ENCODE data around the gene JPH4.
"Not testable (repeated sequence)": the region's sequence is repeated elsewhere in the genome, so short reads cannot be mapped to it uniquely, and the experiment has no call there.

JPH4 gene

GRCh38 chr14:23578560-23579310, at the start of gene JPH4:
TSS of gene JPH4 (minus strand) at chr14:23578790. CDS start at chr14:23577453, 1,337 bp downstream.
- DNase-seq (ENCODE audit: low read depth in 2 of 2): no peak

DNA sequence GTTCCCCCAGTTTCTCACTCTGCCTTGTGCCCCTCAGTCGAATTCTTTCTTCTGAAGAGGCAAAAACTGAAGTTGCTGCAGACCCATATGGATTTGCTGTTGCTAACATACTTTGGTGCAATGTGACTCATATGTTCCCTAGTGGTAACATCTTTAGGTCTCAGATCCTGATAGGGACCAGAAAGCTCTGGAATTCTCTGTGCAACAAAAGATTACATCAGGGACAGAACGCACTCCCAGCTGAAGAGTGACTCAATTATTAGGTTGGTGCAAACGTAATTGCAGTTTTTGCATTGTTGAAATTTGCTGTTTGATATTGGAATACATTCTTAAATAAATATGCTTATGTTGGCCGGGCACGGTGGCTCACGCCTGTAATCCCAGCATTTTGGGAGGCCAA, 49.4 kb upstream of the JPH4 start:
- no peak for DNase-seq (ENCODE audit: low read depth in 2 of 2)

GRCh38 chr14:23626946-23627345, 48.4 kb upstream of the JPH4 start:
- no peak for DNase-seq (ENCODE audit: low read depth in 2 of 2)

DNA sequence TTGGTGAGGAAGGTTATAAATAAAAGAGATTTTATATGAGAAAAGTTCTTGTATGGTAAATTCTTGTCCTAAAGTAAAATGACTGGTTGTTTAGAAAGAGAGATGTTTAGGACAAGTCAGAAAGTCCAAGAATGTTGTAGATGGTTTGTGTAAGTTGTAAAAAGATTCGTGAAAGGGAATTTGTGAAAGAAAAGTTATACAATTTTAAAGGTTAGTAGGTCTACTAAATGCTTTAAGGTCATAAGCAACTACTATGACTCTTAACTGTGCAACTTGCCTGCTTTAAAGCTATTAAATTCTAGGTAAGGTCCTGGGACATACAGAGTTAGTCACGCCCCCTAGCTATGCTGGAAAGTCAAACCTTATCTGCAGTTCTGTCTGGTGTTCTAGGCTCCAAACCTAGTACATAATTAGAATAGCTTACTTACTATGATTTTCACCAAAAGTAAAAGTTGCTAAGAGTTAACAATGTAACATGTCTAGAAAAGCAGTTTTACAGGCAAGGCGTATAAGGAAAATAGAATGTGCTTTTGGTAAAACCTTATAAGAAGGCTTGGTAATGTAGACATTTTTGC, 46.3 kb upstream of the JPH4 start:
- no peak for DNase-seq (ENCODE audit: low read depth in 2 of 2)

DNA sequence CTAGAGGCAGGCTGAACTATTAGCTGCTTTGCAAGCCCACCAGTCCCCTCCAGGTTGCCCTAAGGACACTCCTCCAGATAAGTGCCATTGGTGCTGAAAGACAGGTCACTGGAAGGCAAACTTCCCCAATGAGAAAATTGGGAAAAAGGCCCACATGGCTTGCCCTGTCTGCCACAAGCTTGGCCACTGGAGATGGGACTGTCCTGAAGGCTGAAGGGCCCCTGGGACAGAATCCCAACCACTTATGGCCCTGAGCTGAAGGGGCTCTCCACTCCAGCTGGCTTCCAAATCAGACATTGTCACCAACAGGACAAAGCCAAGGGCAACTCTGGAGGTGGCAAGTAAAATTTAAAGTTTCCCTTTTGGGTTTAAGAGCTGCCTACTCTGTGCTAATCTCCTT, 45.4 kb upstream of the JPH4 start:
- no peak for DNase-seq (ENCODE audit: low read depth in 2 of 2)

DNA sequence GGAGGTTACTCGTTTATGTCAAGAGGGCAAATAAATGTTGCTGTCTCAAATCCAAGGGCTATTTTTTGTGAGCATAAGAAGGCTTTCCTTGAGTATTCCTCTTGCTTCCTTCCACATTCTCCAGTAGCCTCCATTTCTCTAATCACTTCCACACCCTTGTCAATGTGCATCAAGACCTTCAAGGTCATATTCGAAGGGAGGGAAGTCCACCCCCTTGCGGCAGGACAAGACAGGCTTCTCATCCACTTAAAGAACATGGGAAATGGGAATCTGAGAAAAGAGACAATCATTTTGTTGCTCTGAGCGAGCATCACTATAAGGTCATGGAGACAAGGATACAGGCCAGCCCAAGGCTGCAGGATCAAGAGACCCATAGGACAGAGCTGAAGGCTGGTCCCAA, 44.4 kb upstream of the JPH4 start:
- DNase-seq (ENCODE audit: low read depth in 2 of 2): no peak

GRCh38 chr14:23621932-23622730, 43.5 kb upstream of the JPH4 start:
- no peak for DNase-seq (ENCODE audit: low read depth in 2 of 2)

DNA sequence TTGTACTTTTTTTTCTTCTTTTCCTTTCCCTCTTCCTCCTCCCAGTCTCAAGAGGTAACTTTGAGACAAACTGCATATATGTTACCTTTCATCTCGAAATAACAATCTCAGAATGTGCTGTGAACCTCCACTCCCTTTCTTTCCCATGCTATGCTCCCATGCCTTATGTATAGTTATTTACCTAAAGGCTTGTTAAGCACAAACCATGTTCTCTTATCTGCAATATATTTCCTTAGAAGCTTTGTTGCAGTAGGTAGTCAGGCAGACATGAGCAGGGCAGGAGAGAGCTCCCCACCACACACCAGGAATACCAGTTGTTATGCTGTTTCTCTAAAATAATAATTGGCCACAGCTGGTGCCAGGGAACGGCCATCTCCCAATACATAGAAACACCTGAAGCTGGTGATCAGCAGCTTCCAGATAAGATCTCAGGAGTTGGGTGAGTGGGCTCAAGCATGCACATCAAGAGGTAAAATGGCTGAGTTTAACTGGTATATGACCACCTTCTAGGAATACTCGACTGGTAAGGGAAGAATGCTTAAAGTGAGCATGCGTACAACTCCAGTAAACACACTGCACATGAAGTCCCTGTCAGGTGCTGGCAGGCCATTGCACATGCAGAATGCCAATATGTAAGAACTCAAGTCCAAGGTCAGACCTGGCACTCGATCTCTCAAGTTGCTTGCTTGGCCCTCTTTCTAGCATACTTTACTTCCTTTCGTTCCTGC, 42.8 kb upstream of the JPH4 start:
- no peak for DNase-seq (ENCODE audit: low read depth in 2 of 2)

DNA sequence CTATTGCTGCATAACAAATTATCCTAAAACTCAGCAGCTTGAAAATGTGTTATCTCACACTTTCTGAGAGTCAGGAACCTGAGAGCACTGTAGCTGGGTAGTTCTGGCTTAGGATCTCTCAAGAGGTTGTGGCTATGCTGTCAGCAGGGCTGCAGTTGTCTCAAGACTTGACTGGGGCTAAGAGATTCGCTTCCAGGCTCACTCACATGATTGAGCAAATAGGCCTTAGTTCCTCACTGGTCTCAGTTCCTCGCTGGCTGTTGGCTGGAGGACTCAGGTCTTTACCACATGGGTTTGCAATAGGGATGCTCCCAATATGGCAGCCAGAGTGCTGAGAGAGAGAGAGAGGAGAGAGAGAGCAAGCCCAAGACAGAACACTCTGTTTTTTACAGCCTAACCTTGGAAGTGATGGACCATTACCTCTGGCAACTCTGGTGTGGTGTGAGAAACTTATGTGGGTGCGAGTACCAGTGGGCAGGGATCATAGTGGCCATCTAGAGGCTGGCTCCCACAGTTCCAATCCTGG, 41.6 kb upstream of the JPH4 start:
- DNase-seq (ENCODE audit: low read depth in 2 of 2): no peak

DNA sequence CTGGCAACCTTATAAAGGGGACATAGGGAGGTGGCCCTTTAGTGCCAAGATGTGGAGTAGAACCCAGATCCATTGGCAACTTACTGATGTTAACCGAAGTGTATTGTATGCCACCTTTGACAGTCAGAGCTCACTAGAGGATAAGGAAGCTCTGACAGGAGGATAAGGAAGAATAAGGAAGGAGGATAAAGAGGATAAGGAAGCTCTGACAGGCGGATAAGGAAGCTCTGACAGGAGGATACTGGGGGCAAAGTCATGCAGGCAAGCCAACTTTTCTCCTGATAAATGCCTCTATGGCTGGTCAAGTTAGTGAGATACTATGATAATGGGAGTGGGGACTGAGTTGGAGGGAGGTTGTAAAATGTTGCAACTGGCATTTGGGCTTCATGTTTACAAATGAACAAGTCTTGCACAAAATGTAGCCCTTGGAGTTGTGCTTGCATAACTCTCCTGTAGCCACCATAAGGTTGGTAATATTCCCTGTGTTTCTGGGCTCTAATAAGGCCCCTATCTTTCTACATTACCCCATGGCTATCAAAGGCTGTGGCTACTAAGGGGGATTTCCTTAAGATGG, 39.9 kb upstream of the JPH4 start:
- DNase-seq (ENCODE audit: low read depth in 2 of 2): no peak

GRCh38 chr14:23617539-23617938, 38.9 kb upstream of the JPH4 start:
- DNase-seq (ENCODE audit: low read depth in 2 of 2): no peak

- no peak for DNase-seq (ENCODE audit: low read depth in 2 of 2)
Observed at GRCh38 chr14:23615856-23616255, 37.3 kb upstream of the JPH4 start.

DNA sequence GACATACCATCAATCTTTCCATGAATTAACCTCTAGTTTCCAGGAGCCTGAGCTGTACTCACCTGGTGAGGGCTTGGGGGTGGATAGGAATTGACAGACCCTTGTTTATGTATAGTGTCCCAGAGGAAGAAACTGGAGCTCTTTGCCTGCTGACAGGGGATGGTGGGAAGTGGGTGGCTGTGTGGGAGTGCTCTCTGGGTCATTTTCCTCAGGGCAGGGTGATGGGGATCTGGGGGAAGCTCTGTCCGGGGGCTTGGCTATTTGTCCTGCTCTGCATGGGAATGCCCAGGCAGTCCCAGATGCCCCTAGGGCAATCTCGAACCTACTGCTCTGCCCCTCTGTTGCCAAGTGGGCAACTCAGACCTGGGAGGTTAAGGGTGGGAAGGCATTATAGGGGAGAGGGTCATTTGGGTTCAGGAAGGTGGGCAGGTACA, 35.8 kb upstream of the JPH4 start:
- DNase-seq (ENCODE audit: low read depth in 2 of 2): no peak

- DNase-seq (ENCODE audit: low read depth in 2 of 2): no peak
Observed at GRCh38 chr14:23613242-23614070, 34.9 kb upstream of the JPH4 start.

DNA sequence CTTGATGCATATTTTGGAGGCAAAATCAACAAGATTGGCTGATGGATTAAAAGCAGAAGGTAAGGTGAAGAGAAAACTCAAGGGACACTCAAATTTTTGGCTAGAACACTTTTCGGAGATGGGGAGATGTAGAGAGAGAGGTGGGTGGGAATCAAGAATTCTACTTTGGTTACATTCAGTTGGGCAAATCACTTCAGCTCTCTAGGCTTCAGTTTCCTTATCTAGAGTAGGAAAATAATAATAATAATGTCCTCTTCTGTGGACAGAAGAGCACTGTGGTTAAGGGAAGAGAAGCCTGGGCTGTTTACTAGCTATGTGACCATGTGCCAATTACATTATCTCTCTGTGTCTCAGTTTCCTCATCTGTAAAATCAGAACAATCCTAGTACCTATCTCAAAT, 34.2 kb upstream of the JPH4 start:
- DNase-seq (ENCODE audit: low read depth in 2 of 2): no peak

DNA sequence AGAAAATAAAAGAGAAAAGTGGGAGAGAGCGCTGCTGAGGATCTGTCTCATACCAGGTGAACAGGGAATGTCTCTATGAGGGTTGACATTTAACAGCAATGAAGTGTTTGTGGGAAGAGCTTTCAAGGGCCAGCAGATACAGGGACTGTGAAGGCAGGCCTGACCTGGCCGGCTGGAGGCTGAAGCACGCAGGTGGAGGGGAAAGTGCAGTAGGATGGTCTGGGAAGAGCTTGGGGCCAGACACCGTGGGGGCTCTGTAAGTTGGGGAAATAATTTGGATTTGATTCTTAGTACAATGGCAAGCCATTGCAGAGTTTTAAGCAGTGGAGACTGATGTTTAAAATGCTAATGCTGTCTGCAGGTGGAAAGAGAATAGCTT, 33.8 kb upstream of the JPH4 start:
- no peak for DNase-seq (ENCODE audit: low read depth in 2 of 2)

DNA sequence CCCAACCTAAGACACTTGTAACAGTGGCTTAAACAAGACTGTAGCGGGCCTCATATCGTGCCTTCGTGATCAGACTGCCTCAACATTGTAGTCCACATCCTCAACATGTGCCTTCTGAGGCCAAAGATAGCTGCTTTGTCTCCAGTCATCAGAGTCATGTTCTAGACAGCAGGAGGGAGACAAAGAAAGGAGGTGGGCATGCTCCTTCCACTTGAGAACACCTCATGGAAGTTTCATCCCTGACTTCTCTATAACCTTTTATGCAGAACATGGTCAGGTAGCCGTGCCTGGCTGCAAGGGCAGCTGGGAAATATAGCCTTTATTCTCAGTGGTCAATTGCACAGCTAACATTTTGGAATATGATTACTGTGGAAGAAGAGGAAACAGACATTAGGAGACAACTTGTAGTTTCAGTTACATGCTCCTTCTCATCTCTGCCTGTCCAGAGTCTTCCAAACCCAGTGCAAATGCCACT, 32.3 kb upstream of the JPH4 start:
- no peak for DNase-seq (ENCODE audit: low read depth in 2 of 2)

DNA sequence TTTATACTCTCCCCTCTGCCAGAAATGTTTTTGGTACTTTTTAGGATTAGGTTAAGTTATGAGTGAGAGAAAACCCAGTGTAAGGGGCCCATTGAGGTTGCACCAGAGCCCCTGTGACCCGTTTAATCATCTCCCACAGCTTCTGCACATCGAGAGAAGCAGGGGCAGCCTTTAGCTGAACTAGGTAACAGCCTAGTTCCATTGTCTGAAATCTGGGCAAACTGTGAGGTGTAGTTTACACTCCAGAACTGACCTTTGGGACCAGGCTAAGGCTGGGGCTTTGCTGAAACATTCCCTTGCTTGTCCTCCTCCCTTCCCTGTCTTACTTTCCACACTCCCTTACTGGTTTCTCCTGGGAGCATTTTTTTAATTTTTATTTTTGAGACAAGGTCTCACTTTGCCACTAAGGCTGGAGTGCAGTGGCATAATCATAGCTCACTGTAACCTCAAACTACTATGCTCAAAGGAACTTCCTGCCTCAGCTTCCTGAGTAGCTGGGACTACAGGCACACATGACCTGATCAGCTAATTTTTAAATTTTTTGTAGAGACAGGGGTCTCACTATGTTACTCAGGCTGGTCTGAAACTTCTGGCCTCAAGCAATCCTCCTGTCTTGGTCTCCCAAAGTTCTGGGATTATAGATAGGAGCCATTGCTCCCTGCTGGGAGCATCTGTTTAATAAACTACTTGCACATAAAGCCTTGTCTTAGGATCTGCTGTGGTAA, 31.7 kb upstream of the JPH4 start:
- no peak for DNase-seq (ENCODE audit: low read depth in 2 of 2)

DNA sequence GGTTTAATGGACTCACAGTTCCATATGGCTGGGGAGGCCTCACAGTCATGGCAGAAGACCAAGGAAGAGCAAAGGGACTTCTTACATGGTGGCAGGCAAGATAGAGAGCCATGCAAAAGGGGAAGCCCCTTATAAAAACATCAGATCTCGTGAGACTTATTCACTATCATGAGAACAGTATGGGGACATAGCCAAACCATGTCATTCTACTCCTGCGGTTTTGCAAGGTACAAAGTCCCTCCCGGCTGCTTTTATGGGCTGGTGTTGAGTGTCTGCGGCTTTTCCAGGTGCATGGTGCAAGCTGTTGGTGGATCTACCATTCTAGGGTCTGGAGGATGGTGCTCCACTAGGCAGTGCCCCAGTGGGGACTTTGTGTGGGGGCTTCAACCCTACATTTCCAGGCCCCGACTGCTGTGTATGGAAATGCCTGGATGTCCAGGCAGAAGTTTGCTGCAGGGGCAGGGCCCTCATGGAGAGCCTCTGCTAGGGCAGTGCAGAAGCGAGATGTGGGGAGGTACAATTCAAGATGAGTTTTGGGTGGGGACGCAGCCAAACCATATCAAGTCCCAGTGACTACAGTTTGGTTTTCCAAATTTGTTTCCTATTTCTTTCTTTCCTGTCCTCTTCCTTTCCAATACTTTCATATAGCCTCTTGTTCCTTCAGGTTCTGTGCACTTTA, 31.0 kb upstream of the JPH4 start:
- not testable (repeated sequence) for DNase-seq (ENCODE audit: low read depth in 2 of 2)

Measured in activated CD8-positive, alpha-beta memory T cell treated with anti-CD3 and anti-CD28 coated beads for 4 hours (primary cell).